GM20431 (cell line): ENCODE measurements around the gene NRIP2.

Source experiments
- in situ Hi-C: fragments of 300-500 bp; cut with MseI, MboI; formaldehyde crosslinking; loops from one replicate; pipeline ENCODE4 v1.15.0; 2020; ENCODE audit warnings: low sequenced_read_pairs; ENCODE audit not compliant: unreplicated experiment

The NRIP2 gene

GRCh38 chr12:2785017-2785416, 49.8 kb downstream of the NRIP2 start:
- in situ Hi-C loops = no loop called here

GRCh38 chr12:2783936-2784600, 50.8 kb downstream of the NRIP2 start:
- in situ Hi-C loops = no loop called here

GRCh38 chr12:2779281-2779680, 55.6 kb downstream of the NRIP2 start:
- in situ Hi-C loops = no loop called here

DNA sequence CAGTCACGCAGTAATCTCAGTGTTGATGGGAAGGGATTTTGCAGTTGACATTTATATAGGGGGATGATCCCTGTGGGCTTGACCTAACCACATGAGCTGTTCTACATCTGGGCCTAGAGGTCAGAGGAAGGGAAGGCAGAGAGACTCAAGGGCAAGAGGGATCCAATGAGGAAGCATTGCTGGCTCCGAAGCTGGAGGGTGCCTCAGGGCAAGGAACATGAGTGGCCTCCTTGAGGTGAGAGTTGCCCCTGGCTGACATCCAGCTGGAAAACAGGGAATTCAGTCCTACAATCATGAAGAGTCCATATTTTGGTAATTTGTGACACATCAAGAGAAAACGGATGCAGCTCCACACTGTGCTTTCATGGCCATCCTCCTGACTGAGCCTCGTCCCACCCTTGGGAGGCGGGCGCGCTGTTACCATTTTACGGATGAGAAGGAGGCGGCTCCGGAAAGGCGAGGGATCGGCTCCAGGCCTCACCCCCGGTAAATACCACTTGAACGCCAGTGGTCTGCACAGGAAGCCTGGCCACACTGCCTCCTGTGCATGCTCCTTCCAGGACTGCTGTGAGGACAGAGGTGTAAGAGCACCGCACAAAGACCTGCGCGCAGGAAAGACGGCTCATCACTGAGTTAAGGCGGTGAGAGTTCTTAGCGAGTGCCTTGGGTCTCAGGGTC, 58.6 kb downstream of the NRIP2 start:
- in situ Hi-C loops = no loop called here

DNA sequence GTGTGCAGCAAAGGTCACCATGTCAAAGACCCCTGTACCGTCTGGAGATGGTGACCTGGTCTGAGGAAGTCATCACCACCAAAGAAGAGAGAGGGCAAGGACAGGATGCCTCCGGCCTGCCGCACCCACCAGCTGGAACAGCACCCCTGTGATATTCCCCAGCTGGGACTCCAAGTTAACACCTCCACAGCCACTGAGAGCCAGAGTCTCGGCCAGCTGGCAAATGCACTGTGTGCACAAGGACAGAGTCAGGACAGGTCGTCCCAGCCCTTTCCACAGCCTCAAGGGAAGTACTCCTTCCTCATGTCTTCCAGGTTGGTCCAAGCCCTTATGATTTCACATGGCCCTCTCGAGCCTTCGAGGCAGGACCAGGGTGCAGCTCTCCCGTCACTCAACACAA, 59.4 kb downstream of the NRIP2 start:
- in situ Hi-C loops = no loop called here
